Stimulated activated CD8-positive, alpha-beta memory T cell treated with anti-CD3 and anti-CD28 coated beads, Interleukin-4, amount 100 ng/mL, for 4 hours (primary cell): ENCODE results near the gene GPC6.

Experiments used
- DNase-seq, 2 donors: peaks; one replicate each; pipeline ENCODE4 v3.0.0-alpha.2; 2020; ENCODE audit warnings: low read depth in 2 of 2, low spot score in 1 of 2

Gene GPC6

GRCh38 chr13:94419304-94419924 is 1192.8 kb downstream of the GPC6 start:
- peak in 1 of 2 donors; percentile 9 for DNase-seq

GRCh38 chr13:94419925-94420305 is 1193.3 kb downstream of the GPC6 start:
- no peak for DNase-seq

GRCh38 chr13:94427313-94427953 is 1200.8 kb downstream of the GPC6 start:
- no peak for DNase-seq

GRCh38 chr13:94431574-94431973 is 1205.0 kb downstream of the GPC6 start:
- no peak for DNase-seq

- DNase-seq, result no peak
Measured at GRCh38 chr13:94431987-94432386, 1205.4 kb downstream of the GPC6 start.

GRCh38 chr13:94433055-94433961 is 1206.7 kb downstream of the GPC6 start:
- no peak for DNase-seq

- DNase-seq, result no peak
Measured at GRCh38 chr13:94435604-94436226, 1209.1 kb downstream of the GPC6 start.

GRCh38 chr13:94444826-94445225 is 1218.2 kb downstream of the GPC6 start:
- no peak for DNase-seq

GRCh38 chr13:94454334-94454733 is 1227.7 kb downstream of the GPC6 start:
- no peak for DNase-seq

- DNase-seq, result no peak
Measured at GRCh38 chr13:94454906-94455305, 1228.3 kb downstream of the GPC6 start.

GRCh38 chr13:94455414-94455813 is 1228.8 kb downstream of the GPC6 start:
- DNase-seq, result no peak
